ENCODE data around the gene TMEM53.
A peak's percentile ranks its signal among the peaks of the same experiment; 100 is the strongest.
"Not testable (repeated sequence)": the region's sequence is repeated elsewhere in the genome, so short reads cannot be mapped to it uniquely, and the experiment has no call there.

The TMEM53 gene

DNA sequence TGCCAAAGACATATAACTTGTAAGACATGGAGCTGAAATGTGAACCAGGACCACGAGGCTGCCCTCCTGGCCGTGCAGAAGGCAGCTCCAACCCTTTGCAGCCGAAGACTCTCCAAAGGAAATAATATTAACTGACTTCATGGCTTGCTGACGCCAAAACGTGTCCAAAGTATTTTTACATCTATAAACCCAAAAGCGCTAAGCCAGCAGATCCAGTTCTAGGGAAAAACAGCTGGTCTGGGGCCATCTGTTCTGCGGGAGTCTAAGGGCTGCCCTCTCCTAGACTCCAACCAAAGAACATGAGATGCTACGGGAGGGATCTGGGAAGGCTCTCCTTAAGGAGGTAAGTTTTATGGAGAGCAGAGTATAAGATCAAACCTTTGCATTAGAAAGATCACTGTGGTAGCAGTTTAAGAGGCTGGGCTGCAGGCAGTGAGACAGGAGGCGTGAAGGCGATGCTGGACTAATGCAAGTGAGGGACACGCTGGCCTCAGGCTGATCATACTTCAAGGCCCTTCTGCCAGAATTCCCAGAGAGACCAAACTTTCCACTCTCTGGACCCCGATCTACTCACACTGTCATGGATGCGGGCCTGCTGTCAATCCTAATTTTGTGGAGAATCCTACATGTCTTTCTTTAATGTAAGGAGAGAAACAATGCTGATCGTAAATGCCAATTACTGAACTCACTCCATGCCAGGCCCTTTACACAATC, 1.2 kb downstream of the TMEM53 start:
- DNase-seq (ENCODE audit: low read depth in 2 of 3, low spot score in 1 of 3), result no peak

- no peak for DNase-seq (ENCODE audit: low read depth in 2 of 3, low spot score in 1 of 3)
Measured at GRCh38 chr1:44672254-44672955, 1.9 kb downstream of the TMEM53 start.

DNA sequence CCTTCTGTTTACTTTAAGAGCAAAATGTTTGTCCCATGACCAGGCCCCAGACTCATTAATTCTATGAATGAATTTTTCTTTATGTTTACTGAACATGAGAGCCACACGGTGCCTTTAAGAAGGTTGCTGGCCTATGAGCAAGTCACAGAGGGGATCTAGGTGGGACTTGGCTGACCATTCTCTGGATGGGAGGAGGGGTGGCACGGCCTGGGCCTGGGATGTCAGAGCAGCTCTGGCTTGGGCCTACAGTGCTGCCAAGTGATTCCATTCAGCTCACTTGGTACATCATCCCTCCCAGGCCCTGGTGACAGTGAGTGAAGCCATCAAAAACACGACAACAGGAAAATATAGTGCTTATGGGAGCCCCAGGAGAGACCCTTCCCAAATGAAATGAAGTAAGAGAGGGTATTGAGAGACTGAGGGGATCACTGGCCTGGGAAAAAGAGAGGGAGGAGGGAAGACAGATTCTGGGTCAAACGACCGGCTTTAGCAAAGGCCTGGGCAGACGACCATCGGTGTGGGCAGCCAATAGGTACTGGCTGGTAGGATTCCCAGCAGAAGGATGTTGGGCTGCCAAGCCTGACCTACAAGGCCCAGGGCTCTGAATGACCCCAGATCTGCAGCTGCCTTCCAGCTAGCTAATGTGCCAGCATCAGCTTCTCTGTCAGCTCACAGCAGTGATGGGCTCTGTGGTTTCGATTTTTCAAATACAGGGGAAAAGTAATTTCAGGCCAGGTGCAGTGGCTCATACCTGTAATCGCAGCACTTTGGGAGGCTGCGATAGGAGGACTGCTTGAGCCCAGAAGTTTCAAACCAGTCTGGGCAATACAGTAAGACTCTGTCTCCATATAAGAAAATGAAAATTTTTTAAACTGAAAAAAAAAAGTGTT, 3.3 kb downstream of the TMEM53 start:
- no peak for DNase-seq (ENCODE audit: low read depth in 2 of 3, low spot score in 1 of 3)

DNA sequence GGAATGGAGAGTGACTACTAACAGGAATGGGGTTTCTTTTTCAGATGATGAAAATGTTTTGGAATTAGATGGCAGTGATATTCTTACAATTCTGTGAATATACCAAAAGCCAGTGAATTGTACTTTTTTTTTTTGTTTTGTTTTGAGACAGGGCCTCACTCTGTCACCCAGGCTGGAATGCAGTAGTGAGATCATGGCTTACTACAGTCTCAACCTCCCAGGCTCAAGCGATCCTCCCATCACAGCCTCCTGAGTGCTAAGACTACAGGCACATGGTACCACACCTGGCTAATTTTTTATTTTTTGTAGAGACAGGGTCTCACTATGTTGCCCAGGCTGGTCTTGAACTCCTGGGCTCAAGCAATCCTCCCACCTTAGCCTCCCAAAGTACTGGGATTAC, 7.6 kb downstream of the TMEM53 start:
- DNase-seq (ENCODE audit: low read depth in 2 of 3, low spot score in 1 of 3), result not testable (repeated sequence)

GRCh38 chr1:44664730-44665370, 9.4 kb downstream of the TMEM53 start:
- peak in 1 of 3 donors; percentile 29 for DNase-seq (ENCODE audit: low read depth in 2 of 3, low spot score in 1 of 3)

DNA sequence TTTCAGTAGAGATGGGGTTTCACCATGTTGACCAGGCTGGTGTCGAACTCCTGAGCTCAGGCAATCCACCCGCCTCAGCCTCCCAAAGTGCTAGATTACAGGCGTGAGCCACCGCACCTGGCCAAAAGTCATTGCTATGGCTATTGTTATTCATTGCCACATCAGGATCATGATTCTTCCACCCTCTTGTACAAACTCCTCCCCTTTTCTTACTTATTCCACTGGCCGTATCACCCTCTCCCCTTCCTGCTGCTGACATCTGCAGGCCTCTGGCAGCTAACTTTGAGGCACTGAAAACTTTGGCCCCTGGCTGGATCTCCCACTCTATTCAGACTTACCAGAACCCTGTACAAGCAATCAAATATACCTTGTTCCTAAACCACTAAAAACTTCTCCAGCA, 10.9 kb downstream of the TMEM53 start:
- no peak for DNase-seq (ENCODE audit: low read depth in 2 of 3, low spot score in 1 of 3)

DNA sequence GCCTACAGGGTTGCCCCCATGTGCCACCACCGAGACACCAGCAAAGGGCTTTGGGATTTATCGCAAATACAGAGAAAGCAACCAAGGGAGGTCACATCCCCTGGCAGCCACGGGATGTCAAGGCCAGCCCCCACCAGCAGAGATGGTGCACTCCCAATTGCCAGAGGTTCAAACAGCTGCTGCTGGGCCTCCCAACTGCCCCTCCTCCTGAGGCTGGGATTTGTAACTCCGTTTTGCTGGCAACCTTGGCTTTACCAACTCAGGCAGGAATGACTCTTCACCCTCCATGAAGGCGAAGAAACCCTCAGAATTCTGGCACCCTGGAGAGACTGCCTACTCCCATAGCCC, 11.6 kb downstream of the TMEM53 start:
- no peak for DNase-seq (ENCODE audit: low read depth in 2 of 3, low spot score in 1 of 3)

GRCh38 chr1:44661781-44662682, 12.2 kb downstream of the TMEM53 start:
- DNase-seq (ENCODE audit: low read depth in 2 of 3, low spot score in 1 of 3), result no peak

GRCh38 chr1:44660176-44660575, 14.1 kb downstream of the TMEM53 start:
- no peak for DNase-seq (ENCODE audit: low read depth in 2 of 3, low spot score in 1 of 3)

DNA sequence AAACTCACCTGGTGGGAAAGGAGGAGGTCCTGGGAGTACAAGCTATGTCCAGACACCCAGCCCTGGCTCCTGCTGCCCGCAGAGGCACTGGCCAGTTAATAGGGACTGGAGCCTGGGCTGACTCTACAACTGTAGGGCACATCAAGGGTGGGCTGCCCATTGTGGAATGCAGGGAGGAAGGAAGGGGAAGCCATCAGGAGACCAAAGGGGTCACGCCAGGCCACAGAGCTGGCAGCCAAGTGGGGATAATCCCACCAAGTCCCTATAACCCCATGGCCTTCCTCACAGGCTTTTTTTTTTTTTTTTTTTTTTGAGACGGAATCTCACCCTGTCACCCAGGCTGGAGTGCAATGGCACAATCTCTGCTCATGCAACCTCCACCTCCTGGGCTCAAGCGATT, 14.7 kb downstream of the TMEM53 start:
- no peak for DNase-seq (ENCODE audit: low read depth in 2 of 3, low spot score in 1 of 3)

GRCh38 chr1:44655609-44656008, 18.7 kb downstream of the TMEM53 start:
- DNase-seq (ENCODE audit: low read depth in 2 of 3, low spot score in 1 of 3), result no peak

- DNase-seq (ENCODE audit: low read depth in 2 of 3, low spot score in 1 of 3), result no peak
Measured at GRCh38 chr1:44654621-44655187, 19.6 kb downstream of the TMEM53 start.

- no peak for DNase-seq (ENCODE audit: low read depth in 2 of 3, low spot score in 1 of 3)
Measured at GRCh38 chr1:44653107-44653964, 20.9 kb downstream of the TMEM53 start.

- peak; percentile 63 to 75 (median 65) for DNase-seq (ENCODE audit: low read depth in 2 of 3, low spot score in 1 of 3)
Measured at GRCh38 chr1:44652445-44653106, 21.7 kb downstream of the TMEM53 start.

DNA sequence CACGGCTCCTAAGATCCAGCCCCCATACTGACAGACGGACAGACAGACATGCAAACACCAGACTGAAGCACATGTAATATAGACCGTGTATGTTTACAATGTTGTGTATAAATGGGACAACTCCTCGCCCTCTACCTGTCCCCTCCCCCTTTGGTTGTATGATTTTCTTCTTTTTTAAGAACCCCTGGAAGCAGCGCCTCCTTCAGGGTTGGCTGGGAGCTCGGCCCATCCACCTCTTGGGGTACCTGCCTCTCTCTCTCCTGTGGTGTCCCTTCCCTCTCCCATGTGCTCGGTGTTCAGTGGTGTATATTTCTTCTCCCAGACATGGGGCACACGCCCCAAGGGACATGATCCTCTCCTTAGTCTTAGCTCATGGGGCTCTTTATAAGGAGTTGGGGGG, 23.2 kb downstream of the TMEM53 start:
- no peak for DNase-seq (ENCODE audit: low read depth in 2 of 3, low spot score in 1 of 3)

- no peak for DNase-seq (ENCODE audit: low read depth in 2 of 3, low spot score in 1 of 3)
Measured at GRCh38 chr1:44650159-44650831, 24.0 kb downstream of the TMEM53 start.

DNA sequence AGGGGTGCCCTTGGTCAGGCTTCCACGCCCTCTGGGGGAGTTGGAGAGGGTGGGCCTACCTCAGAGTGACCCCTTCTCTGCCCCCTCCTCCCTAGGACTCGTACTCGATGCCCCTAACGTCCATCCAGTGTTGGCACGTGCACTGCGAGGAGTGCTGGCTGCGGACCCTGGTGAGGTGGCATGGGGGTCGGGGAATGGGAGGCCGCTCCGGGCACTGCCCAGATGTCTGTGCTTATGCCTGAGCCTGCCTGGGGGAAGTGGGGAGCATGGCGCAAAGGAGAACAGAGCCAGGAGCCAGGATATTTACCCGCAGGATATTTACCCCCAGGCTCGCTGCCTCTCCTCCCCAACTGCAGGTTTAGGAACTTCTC, 24.5 kb downstream of the TMEM53 start:
- DNase-seq (ENCODE audit: low read depth in 2 of 3, low spot score in 1 of 3), result no peak

All from stimulated activated CD4-positive, alpha-beta T cell treated with anti-CD3 and anti-CD28 coated beads, Interleukin-12 subunit alpha, Interleukin-12 subunit beta, amount 100 ng/mL, for 48 hours (primary cell).